ENCODE measurements around the gene XPR1.

XPR1 gene

GRCh38 chr1:180615493-180616290 is 16.1 kb upstream of the XPR1 start:
- DNase-seq, result no peak

DNA sequence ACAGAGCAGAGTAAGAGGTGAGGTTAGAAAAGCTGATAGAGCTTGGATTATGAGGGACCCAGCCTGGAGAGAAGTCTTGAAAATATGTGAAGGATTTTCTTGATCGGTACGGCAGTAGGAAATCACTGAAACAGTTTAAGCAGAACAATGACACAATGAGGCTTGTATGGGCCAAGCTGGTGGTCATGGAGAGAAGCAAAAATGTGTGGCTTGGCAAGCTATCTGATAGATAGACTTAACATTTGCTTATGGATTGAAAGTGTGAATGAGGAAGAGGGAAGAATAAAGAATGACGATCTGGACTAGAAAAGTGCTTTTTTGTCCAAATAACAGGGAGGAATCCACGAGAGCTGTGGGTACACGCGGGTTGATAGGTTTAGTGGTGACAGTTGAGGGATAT is 15.4 kb upstream of the XPR1 start:
- DNase-seq, result no peak

DNA sequence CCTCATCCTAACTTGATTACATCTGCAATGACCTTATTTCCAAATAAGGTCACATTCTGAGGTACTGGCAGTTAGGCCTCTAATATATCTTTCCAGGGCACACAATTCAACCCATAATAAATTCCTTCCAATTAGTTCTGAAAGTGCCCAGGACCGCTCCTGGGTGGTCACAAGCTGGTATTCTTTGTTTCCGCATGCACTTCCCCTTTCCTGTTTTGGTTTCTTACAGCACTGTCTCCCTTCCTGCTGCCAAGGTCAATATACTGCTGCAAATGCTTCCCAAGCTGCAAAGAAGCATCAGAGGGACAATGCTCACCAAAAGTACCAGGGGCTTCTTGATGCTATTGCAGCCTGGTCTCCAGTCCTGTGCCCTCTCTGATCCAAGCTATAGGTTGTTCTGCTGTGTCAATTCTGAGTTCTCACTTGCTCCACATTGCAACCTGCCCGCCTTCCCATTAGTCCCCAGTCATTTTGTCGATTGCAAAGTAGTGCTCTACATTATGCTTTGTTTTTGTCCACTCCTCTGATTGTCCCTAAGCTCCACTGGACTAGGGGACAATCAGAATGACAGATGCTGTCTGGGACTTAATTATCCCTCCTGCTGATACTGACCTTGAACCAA is 13.9 kb upstream of the XPR1 start:
- DNase-seq, result no peak

GRCh38 chr1:180620581-180620980 is 11.2 kb upstream of the XPR1 start:
- DNase-seq, result no peak

DNA sequence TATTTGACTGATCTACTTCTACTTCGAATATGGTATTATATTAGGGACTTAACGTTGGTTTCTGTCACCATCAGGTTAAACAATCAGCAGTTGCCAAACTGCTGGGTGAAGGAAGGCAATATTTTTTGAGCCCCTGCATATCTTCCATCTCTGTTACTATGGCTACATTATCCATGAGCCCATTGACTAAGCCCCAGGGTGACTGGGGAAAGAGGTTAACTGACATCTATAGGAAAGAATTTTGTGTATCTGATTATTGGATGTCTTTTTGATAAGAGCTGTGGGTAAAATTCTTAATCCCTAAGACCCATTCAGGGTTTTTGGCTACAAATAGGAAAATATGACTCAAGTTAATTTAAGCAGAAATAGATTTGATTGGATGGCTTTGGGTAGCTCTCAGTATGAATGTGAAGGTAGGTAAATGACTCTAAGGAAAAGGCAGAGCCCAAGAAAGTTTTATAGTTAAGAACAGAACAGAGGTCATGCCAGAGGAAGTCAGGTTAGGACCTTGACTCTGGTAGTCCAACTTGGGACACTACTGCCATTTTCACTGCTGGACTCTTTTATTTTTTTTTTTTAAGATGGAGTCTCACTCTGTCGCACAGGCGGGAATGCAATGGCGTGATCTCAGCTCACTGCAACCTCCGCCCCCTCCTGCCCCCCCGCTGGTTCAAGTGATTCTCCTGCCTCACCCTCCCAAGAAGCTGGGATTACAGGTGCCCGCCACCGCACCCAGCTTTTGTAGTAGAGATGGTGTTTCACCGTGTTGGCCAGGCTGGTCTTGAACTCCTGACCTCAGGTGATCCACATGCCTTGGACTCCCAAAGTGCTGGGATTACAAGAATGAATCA is 8.9 kb upstream of the XPR1 start:
- DNase-seq, result no peak

DNA sequence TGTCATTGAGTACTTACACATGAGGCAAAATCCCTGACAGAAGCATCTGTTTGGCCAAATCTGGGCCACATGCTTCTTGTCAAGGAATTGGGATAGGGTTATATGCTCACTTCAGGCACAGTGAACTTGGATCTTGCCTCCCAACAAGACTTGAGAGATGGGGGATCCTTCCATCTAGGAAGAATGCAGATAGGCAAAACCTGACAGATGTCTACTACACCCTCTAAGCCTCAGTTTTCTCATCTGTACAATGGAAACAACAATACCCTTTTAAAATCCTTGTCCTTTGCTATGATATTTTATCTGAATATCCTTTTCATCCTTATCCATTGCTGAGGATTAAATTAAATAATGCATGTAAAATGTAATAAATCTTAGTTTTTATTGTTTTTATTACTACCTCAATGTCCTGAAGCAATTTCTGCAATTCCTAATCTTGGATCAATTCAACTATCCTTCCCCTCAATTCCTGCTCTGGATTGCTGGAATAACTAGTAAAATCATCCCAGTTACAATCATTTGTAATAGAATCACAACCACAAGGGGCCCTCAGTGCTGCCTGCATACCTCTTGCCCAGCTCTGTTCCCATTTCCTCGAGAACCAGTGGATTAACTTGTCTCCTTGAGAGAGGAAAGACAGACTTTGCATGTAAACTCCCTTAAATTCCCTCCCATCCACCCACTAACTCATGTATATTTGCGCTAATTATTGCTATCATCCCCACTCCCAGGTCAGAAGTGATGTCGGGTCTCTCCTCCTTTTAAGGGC is 8.1 kb upstream of the XPR1 start:
- no peak for DNase-seq

DNA sequence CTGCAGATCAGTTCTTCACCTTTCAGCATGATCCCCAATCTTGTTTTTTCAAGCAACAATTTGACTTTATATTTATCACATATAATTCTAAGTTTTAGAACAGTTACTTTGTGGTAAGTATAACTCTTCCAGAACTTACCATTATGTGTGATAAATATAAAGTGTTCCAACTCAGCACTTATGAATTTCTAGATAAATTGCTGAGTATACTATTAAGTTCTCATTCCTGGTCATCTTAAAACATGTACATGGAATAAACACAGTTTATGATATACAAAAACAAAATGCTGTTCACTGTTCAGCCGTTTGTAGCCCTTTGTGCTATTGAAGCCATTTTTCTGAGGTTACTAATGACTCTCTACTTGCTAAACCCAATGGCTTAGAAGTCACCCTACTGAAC is 5.1 kb upstream of the XPR1 start:
- no peak for DNase-seq

DNA sequence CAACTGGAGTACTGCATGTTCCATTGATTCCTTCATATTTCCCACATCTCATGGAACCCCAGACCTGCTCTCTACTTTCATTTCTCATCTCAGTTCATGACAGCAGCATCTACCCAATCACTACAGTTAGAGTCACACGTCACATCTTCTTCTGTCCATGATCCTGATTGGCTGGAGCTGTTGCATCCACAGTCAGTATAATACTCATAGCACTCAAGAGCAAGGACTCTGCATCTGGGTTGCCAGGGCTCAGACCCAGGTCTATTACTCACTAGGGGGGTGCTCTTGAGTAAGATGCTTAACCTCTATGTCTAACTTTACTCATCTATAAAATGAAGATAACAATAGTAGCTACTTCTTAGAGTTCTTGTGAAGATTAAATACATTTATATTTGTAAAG is 4.4 kb upstream of the XPR1 start:
- DNase-seq, result no peak

GRCh38 chr1:180628646-180629045 is 3.2 kb upstream of the XPR1 start:
- no peak for DNase-seq

- no peak for DNase-seq
Observed at GRCh38 chr1:180630408-180631193, 1.2 kb upstream of the XPR1 start.

- no peak for DNase-seq
Observed at GRCh38 chr1:180631194-180631765, 542 bp upstream of the XPR1 start.

GRCh38 chr1:180632326-180633056 is 669 bp downstream of the XPR1 start:
- peak; percentile 73 for DNase-seq

- DNase-seq, result no peak
Observed at GRCh38 chr1:180633057-180634056, 1.5 kb downstream of the XPR1 start.

DNA sequence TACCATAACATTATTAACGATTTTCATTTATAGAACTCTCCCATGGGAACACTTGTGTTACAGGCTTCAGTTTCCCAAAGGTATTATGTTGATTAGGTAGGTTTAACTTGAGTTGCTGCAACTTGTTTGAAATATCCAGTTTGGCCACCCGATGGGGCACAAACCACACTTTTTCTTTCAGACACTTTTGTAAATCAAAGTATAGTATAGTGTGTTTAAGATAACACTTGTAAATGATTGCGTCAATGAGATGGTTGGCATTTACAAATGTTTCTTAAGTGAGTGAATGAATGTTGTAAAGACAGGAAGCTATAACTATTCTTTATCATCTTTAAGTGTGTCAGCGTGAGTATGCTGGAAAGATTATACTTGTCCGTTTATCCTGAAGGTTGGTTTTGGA is 4.3 kb downstream of the XPR1 start:
- DNase-seq, result no peak

GRCh38 chr1:180639871-180640270 is 8.0 kb downstream of the XPR1 start:
- no peak for DNase-seq

- no peak for DNase-seq
Observed at GRCh38 chr1:180640531-180640949, 8.7 kb downstream of the XPR1 start.

- DNase-seq, result no peak
Observed at GRCh38 chr1:180641662-180642061, 9.8 kb downstream of the XPR1 start.

DNA sequence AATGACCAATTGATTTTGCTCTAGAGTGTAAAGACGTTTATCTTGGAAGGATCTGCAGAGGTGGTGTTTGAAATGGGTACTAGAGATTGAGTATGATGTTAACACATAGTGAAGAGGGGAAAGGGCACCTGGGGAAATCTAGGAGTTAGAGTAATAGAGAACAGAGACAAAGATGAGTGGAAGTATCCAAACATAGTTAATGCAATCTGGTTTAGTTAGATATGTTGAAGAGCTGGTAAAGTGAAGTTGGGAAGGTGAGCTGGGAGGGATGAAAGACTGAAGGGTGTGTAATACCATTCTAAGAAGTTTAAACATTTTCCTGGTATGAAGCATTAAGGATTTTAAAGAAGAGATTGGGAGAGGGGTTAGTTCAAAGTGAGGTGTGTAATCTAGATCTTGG is 11.0 kb downstream of the XPR1 start:
- DNase-seq, result no peak

- DNase-seq, result no peak
Observed at GRCh38 chr1:180643693-180644092, 11.9 kb downstream of the XPR1 start.

All from activated CD4-positive, CD25-positive, alpha-beta regulatory T cell treated with anti-CD3 and anti-CD28 coated beads, Interleukin-2, amount 50 U/mL, for 72 hours (primary cell).